Amygdala (tissue), 56 donors: ENCODE measurements around the gene STK10.
A peak's percentile ranks its signal among the peaks of the same experiment; 100 is the strongest.
"Not testable (repeated sequence)": the region's sequence is repeated elsewhere in the genome, so short reads cannot be mapped to it uniquely, and the experiment has no call there.

Experiments used
- DNase-seq, 56 donors: peaks; one replicate each; lab custom pipeline; 2025; lab: John Stamatoyannopoulos, UW

The STK10 gene

DNA sequence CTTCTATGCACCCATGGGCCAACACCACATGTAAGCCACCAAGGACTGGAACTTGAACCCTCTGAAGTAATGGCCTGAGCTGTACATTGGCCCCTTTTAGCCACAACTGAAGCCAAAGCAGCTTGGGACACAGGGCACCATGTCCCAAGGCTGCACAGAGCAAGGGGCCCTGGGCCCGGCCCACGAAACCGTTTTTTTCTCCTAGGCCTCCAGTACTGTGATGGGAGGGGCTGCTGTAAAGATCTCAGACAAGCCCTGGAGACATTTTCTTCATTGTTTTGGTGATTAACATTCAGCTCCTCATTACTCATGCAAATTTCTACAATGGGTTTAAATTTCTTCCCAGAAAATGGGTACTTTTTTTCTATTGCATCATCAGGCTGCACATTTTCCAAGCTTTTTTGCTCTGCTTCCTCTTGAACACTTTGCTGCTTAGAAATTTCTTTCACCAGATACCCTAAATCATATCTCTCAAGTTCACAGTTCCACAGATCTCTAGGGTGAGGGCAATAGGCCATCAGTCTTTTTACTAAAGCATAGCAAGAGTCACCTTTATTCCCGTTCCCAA lies 156.0 kb downstream of the STK10 start:
- no peak for DNase-seq

GRCh38 chr5:172029876-172030275 lies 158.1 kb downstream of the STK10 start:
- no peak for DNase-seq

GRCh38 chr5:172028167-172028566 lies 159.9 kb downstream of the STK10 start:
- DNase-seq: no peak

DNA sequence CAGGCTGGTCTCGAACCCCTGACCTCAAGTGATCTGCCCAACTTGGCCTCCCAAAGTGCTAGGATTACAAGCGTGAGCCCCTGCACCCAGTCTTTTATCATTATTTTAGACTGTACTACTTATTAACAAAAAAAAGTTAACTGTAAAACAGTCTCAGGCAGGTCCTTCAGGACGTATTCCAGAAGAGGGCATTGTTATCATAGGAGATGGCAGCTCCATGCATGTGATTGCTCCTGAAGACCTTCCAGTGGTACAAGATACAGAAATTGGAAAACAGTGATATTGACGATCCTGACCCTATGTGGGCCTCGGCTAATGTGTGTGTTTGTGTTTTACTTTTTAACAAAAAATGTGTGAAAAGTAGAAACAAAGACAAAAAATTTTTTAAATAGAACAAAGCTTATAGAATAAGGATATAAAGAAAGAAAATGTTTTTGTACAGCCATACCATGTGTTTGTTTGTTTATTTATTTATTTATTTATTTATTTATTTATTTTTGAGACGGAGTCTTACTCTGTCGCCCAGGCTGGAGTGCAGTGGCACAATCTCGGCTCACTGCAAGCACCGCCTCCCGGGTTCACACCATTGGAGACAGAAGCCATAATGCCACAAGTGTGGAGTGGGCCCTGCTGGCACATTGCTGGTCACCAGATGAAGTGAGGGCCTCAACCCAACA lies 167.8 kb downstream of the STK10 start:
- not testable (repeated sequence) for DNase-seq

DNA sequence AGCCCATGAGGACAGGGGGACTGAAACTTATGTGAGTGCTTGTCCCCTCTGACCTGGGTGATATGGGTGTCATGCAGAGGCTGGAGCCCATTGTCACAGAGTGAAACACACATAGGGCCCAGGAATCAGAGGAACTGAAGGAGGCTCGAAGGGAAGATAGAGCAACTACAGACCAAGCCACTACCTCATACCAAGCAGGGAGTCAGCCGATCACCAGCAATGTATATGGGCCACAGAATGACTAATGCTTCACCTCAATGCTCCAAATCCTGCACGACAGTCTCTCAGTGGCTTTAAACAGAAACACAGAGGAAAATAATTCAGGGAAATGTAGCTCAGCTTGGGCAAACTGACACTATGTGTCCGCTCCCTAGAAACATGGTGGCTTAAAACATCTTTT lies 172.7 kb downstream of the STK10 start:
- no peak for DNase-seq

DNA sequence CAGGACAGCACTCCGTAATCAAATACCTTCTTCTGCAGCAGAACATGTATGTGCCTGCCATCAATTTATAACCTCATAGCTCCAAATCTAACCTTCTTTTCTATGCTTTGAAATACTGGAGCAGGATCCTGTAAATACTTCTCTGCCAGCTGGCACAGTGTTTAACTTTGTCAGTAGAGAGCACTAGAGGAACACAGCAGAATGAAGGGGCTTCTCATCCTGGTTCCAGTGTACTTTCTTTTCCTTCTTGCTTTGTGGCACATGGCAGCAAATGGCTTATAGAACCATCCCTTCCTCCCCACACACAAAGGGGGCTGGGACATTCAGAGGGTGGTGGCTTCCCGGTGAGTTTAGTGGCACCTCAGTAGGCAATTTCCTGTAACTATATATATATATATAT lies 177.7 kb downstream of the STK10 start:
- no peak for DNase-seq

DNA sequence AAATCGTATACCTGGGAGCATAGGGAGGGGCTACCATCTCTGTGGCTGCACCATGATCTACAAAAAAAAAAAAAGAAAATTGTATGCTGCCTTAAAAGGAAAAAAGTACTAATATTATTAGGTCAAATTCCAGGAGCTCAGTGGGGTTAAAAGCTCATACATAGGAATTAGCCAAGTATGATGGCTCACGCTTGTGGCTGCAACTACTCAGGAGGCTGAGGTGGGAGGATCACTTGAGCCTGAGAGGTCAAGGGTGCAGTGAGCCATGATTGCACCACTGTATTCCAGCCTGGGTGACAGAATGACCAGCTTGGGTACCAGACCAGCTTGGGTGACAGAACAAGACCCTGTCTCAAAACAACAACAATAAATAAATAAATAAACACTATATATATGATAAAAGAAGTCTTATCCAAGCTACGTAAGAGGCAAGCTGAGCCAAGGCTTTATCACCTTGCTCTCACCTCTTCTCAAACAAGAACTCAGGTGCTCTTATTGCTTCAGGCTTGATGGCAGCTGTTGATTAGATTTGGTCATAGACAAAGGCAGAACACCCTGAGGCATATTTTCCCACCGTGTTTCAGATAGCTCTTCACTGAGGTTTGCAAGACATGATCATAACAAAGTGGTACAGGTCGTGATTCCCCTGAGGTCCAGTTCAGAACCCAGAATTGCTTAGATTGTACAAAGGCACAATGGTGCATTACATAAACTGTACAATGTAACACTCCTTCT lies 178.3 kb downstream of the STK10 start:
- no peak for DNase-seq

DNA sequence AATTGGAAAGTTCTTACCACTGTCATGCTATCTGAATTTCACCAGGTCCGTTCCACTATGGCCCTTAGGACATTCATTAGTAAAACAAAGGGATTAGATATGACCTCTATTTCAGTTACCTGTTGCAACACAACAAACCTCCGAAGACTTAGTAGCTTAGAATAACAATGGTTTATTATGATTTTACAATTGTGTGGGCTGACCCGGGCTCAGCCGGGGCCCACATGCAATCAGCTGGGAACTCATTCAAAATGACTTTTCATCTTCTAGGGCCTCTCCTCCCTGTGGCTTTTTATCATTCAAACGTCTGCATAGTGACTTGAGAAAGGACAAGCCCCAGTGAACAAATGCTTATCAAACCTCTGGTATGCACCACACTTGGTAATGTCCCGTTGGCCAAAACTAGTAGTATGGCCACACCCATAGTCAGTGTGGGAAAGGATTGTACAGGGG lies 179.3 kb downstream of the STK10 start:
- no peak for DNase-seq

GRCh38 chr5:172008111-172008455 lies 179.9 kb downstream of the STK10 start:
- DNase-seq: no peak

DNA sequence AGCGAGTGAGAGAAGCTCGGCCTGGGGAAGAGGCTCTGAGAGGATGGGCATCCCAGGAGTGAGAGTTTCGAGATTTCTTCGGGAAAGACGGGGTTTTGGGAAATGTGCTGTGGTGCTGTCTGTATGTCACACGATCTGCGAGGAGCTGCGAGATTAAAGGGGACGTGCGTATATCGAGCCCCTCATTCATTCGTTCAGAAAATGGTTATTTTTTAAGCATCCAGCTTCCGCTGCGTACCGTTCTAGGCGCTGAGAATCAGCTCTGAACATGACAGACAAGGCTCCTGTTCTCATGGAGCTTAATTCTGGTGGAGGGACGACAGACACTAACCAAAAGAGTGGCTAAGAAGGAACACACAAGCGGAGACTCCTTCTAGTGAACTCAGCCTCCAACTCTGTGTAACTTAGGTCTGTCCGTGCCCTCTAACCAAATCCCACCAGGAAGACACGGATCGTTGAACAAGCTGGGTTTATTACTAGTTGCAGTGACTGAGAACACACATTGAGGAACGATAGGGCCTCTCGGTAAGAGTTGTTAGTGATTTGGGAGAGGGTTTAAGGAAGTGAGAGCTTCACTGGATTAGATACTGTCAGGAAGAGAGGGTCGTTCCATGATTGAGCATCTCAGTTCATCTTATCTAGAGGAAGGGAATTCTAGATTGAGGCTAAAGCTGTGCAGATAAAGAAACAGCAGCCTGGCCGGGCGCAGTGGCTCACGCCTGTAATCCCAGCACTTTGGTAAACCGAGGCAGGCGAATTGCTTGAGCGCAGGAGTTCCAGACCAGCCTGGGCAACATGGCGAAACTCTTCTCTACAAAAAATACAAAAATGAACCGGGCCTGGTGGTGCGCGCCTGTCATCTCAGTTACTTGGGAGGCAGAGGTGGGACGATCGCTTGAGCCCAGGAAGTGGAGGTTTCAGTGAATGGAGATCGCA lies 180.6 kb downstream of the STK10 start:
- peak in 10 of 56 donors; percentile 22 to 62 (median 46) for DNase-seq

GRCh38 chr5:172006321-172007174 lies 181.5 kb downstream of the STK10 start, which contains the start of gene FBXW11:
Gene FBXW11, minus strand, starts transcription at chr5:172006638. Its CDS starts 136 bp downstream, at chr5:172006502.
- DNase-seq: peak; percentile 57 to 100 (median 96)

GRCh38 chr5:172005708-172006320 lies 182.2 kb downstream of the STK10 start:
- peak in 31 of 56 donors; percentile 14 to 75 (median 40) for DNase-seq

- DNase-seq: no peak
Measured at GRCh38 chr5:172004824-172005237, 183.2 kb downstream of the STK10 start.

DNA sequence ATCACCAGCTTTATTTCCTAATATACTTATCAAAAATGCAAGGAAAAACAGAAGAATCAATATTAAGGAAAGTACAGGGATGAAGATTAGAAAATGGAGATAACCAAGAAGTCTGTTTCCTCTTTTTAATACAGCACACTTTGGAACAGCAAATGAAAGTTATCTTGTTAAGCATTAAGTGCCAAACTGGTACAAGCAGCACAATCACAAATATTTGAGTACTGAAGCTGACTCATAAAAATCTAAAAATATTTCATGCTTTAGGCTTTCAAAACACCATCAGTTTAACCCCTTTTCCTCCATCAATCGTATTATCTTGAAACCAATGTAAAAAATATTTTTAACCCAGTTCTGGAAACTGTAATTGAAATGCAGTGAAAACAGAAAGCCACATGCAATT lies 184.3 kb downstream of the STK10 start:
- no peak for DNase-seq

DNA sequence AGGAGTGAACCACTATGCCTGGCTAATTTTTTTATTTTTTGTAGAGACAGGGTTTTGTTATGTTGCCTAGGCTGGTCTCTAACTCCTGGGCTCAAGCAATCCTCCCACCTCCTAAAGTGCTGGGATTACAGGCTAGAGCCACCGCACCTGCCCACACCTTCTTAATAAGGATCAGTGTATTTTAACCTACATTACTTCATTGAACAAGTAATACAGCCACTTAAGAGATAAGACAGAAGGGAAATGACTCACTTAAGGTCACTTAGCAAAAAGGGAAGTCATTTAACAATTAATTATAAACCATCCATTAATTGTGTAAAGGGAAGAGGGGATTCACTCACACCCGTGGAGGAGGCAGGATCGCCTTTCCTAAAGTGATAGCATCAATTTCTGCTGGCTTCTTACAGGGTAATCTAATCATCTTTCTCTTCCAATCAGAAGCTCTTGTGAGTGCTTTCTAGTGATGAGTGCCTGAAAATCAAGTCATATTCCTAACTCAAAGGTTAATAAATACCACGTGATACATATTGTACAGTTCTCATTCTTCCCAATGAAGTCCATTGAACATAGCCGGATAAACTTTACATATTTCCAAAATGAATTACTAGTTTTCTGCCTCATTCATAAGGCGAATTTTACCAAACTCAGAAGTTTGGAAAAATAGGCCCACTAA lies 185.0 kb downstream of the STK10 start:
- DNase-seq: no peak

DNA sequence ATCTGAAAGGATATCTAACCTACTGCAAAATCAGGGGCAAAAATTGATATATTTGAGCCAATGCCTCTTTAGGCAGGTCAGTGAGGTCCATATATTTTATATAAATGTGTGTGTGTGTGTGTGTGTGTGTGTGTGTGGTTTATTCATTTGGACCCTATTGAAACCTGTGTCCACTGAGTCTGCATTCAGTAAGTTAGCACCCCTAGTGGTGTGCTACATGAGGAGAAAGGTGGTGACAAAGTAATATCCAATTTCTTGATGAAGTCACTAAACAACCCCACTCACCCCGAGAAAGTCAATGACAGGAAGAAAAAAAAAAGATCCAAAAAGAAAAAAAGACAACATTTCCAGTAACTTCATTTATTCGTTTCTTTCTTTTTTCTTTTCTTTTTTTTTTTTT lies 185.7 kb downstream of the STK10 start:
- DNase-seq: no peak

DNA sequence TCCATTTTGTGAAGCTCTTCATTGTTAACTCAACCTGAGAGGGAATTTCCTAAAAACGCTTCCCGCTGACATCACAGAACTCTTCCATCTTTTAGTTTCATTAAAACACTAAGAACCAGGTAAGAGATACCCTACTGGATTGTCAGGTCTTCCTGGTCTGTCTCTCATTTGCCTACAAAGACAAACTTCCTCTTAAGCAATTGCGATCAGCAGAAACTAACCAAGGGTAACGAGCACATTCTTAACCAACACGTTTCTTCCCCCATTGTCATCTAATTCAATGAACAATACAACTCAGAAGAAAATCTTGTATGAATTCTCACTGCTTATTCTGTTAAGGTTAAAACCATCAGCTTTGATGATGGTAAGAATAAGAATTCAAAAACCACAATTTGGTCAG lies 188.1 kb downstream of the STK10 start:
- DNase-seq: no peak

GRCh38 chr5:171999100-171999499 lies 188.9 kb downstream of the STK10 start:
- no peak for DNase-seq

DNA sequence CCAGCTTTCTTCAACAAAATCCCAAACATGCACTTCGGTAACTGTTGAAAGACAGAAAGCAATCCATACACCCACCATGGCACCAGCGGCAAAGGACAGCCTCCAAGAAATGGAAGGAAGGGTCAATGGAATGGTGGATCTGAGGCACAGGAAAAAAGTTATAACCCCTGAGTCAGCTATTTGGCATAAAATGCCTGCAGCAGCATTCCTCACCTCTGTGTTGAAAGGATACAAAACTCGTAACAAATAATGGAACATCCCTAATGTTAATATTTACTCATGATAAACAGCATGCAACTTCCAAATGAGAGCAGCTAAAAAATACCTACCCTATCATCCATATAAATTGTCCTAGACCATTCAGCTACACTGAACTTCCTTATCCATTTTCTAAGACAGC lies 191.0 kb downstream of the STK10 start:
- no peak for DNase-seq
